Neuron (in vitro differentiated cells): ENCODE measurements around the gene GRAMD4.

ENCODE experiments used
- H2AFZ ChIP-seq: one replicate; pipeline ENCODE4 v1.6.1; 2013; ENCODE audit warnings: low read depth, mild to moderate bottlenecking, inconsistent platforms, low read length, moderate library complexity
- H3K27me3 ChIP-seq: one replicate; pipeline ENCODE4 v1.6.1; 2013; ENCODE audit warnings: low read length; ENCODE audit not compliant: insufficient read depth
- H3K36me3 ChIP-seq: one replicate; pipeline ENCODE4 v1.6.1; 2013; ENCODE audit warnings: low read length; ENCODE audit not compliant: insufficient read depth
- H3K4me1 ChIP-seq: one replicate; pipeline ENCODE4 v1.6.1; 2013; ENCODE audit warnings: low read length; ENCODE audit not compliant: insufficient read depth
- H3K4me3 ChIP-seq: 2 replicates; pipeline ENCODE4 v1.5.1; 2013; ENCODE audit warnings: mild to moderate bottlenecking, low read length, moderate library complexity
- H3K9me3 ChIP-seq: one replicate; pipeline ENCODE4 v1.6.1; 2013; ENCODE audit warnings: low read length

Gene GRAMD4

GRCh38 chr22:46587061-46587460, 33.1 kb upstream of the GRAMD4 start:
- Histone ChIP-seq H2AFZ (no peak overlapping the region), H3K27me3 (no peaks in the 10 kb centered on the region), H3K36me3 (no peaks in the 10 kb centered on the region), H3K4me3 (no peak overlapping the region), H3K9me3 (peaks cover 4% of the 10 kb centered on the region), H3K4me1 (peaks cover 10% of the 10 kb centered on the region)

- H3K4me3 ChIP-seq: no peak overlapping the region
- peaks cover 10% of the 10 kb centered on the region for H3K4me1 ChIP-seq
- no peaks in the 10 kb centered on the region for H3K27me3 ChIP-seq
- H3K9me3 ChIP-seq: no peaks in the 10 kb centered on the region
- H3K36me3 ChIP-seq: no peaks in the 10 kb centered on the region
- no peak overlapping the region for H2AFZ ChIP-seq
Measured at GRCh38 chr22:46587492-46588278, 32.5 kb upstream of the GRAMD4 start.

- Histone ChIP-seq H3K27me3 (no peaks in the 10 kb centered on the region), H3K4me1 (peaks cover 10% of the 10 kb centered on the region), H3K9me3 (no peaks in the 10 kb centered on the region), H3K4me3 (no peak overlapping the region), H3K36me3 (no peaks in the 10 kb centered on the region), H2AFZ (no peak overlapping the region)
Measured at GRCh38 chr22:46588279-46589140, 31.7 kb upstream of the GRAMD4 start.

GRCh38 chr22:46589141-46589748, 30.9 kb upstream of the GRAMD4 start:
- H3K9me3 ChIP-seq: no peaks in the 10 kb centered on the region
- peaks cover 7% of the 10 kb centered on the region for H3K4me1 ChIP-seq
- H2AFZ ChIP-seq: no peak overlapping the region
- no peaks in the 10 kb centered on the region for H3K36me3 ChIP-seq
- no peak overlapping the region for H3K4me3 ChIP-seq
- no peaks in the 10 kb centered on the region for H3K27me3 ChIP-seq

- H2AFZ ChIP-seq: no peak overlapping the region
- no peaks in the 10 kb centered on the region for H3K27me3 ChIP-seq
- no peaks in the 10 kb centered on the region for H3K36me3 ChIP-seq
- H3K4me1 ChIP-seq: peaks cover 1% of the 10 kb centered on the region
- H3K4me3 ChIP-seq: no peak overlapping the region
- no peaks in the 10 kb centered on the region for H3K9me3 ChIP-seq
Measured at GRCh38 chr22:46589871-46590271, 30.3 kb upstream of the GRAMD4 start.

- Histone ChIP-seq H3K36me3 (no peaks in the 10 kb centered on the region), H3K9me3 (no peaks in the 10 kb centered on the region), H3K27me3 (no peaks in the 10 kb centered on the region), H3K4me3 (no peak overlapping the region), H2AFZ (no peak overlapping the region), H3K4me1 (no peaks in the 10 kb centered on the region)
Measured at GRCh38 chr22:46590334-46590733, 29.9 kb upstream of the GRAMD4 start.

- no peak overlapping the region for H3K4me3 ChIP-seq
- no peaks in the 10 kb centered on the region for H3K9me3 ChIP-seq
- H3K36me3 ChIP-seq: no peaks in the 10 kb centered on the region
- H3K4me1 ChIP-seq: no peaks in the 10 kb centered on the region
- no peak overlapping the region for H2AFZ ChIP-seq
- H3K27me3 ChIP-seq: no peaks in the 10 kb centered on the region
Measured at GRCh38 chr22:46591930-46592329, 28.3 kb upstream of the GRAMD4 start.

- Histone ChIP-seq H3K36me3 (no peaks in the 10 kb centered on the region), H2AFZ (no peak overlapping the region), H3K4me1 (no peaks in the 10 kb centered on the region), H3K9me3 (no peaks in the 10 kb centered on the region), H3K4me3 (no peak overlapping the region), H3K27me3 (no peaks in the 10 kb centered on the region)
Measured at GRCh38 chr22:46592390-46592872, 27.8 kb upstream of the GRAMD4 start.

GRCh38 chr22:46593211-46593681, 26.9 kb upstream of the GRAMD4 start:
- H3K27me3 ChIP-seq: no peaks in the 10 kb centered on the region
- H2AFZ ChIP-seq: no peak overlapping the region
- no peaks in the 10 kb centered on the region for H3K4me1 ChIP-seq
- H3K9me3 ChIP-seq: no peaks in the 10 kb centered on the region
- H3K36me3 ChIP-seq: no peaks in the 10 kb centered on the region
- no peak overlapping the region for H3K4me3 ChIP-seq

- no peaks in the 10 kb centered on the region for H3K9me3 ChIP-seq
- H3K36me3 ChIP-seq: no peaks in the 10 kb centered on the region
Measured at GRCh38 chr22:46593996-46594946, 25.9 kb upstream of the GRAMD4 start.

GRCh38 chr22:46594947-46595298, 25.3 kb upstream of the GRAMD4 start:
- Histone ChIP-seq H3K4me1 (no peaks in the 10 kb centered on the region), H2AFZ (no peak overlapping the region), H3K9me3 (no peaks in the 10 kb centered on the region), H3K27me3 (no peaks in the 10 kb centered on the region), H3K36me3 (no peaks in the 10 kb centered on the region), H3K4me3 (no peak overlapping the region)

More at GRCh38 chr22:46593996-46594946, 25.9 kb upstream of the GRAMD4 start:
- no peak overlapping the region for H3K4me3 ChIP-seq
- H3K4me1 ChIP-seq: no peaks in the 10 kb centered on the region
- H3K27me3 ChIP-seq: no peaks in the 10 kb centered on the region
- no peak overlapping the region for H2AFZ ChIP-seq

- Histone ChIP-seq H3K4me3 (no peak overlapping the region), H3K9me3 (no peaks in the 10 kb centered on the region)
Measured at GRCh38 chr22:46595545-46595944, 24.6 kb upstream of the GRAMD4 start.

More at GRCh38 chr22:46595545-46595944, 24.6 kb upstream of the GRAMD4 start:
- Histone ChIP-seq H2AFZ (no peak overlapping the region), H3K27me3 (no peaks in the 10 kb centered on the region), H3K36me3 (no peaks in the 10 kb centered on the region), H3K4me1 (no peaks in the 10 kb centered on the region)
